Fibroblast of lung (primary cell): ENCODE results near the gene ASTN2. TPM values are rescaled to one million over a fixed set of nuclear protein-coding genes. Genes with fewer than 3 reads are reported as not detected.

Experiments
- DNase-seq, 2 donors: peaks; one replicate each; pipeline versions ENCODE4 v3.0.0 to v3.0.0-alpha.2; 2010; ENCODE audit warnings: low read depth in 2 of 2
- H2AFZ ChIP-seq: 2 replicates; pipeline ENCODE4 v1.5.1; 2012; ENCODE audit warnings: low read length, control low read depth, inconsistent platforms
- H3K27ac ChIP-seq: 2 replicates; pipeline ENCODE4 v1.5.1; 2011; ENCODE audit warnings: low read length, control low read depth; ENCODE audit not compliant: insufficient read depth
- H3K27me3 ChIP-seq: 2 replicates; pipeline ENCODE4 v1.5.1; 2011; ENCODE audit warnings: mild to moderate bottlenecking, low read length; ENCODE audit not compliant: control insufficient read depth, insufficient read depth
- H3K36me3 ChIP-seq: 2 replicates; pipeline ENCODE4 v1.5.1; 2011; ENCODE audit warnings: low read length; ENCODE audit not compliant: control insufficient read depth, insufficient read depth
- H3K4me1 ChIP-seq: 2 replicates; pipeline ENCODE4 v1.5.1; 2011; ENCODE audit warnings: low read length; ENCODE audit not compliant: control insufficient read depth, insufficient read depth; ENCODE audit errors: extremely low read depth
- H3K4me2 ChIP-seq: 2 replicates; pipeline ENCODE4 v1.5.1; 2011; ENCODE audit warnings: low read length, control low read depth; ENCODE audit not compliant: insufficient read depth; ENCODE audit errors: extremely low read depth
- H3K4me3 ChIP-seq, 4 experiments: fragments of 200-600 bp in 1 of 4; sonication (generic) in 1 of 4; replicated peaks in 1 of 4; 2 replicates each; pipeline ENCODE4 v1.5.1; 2011 to 2016; ENCODE audit warnings: low read length in 4 of 4, low read depth in 3 of 4, mild to moderate bottlenecking in 3 of 4, control low read depth in 2 of 4, inconsistent platforms in 1 of 4, mixed read lengths in 1 of 4; ENCODE audit not compliant: insufficient read depth in 1 of 4; ENCODE audit errors: control extremely low read depth in 1 of 4
- H3K79me2 ChIP-seq: 2 replicates; pipeline ENCODE4 v1.5.1; 2012; ENCODE audit warnings: mild to moderate bottlenecking, low read length, inconsistent platforms; ENCODE audit not compliant: control insufficient read depth, insufficient read depth
- H3K9ac ChIP-seq: 2 replicates; pipeline ENCODE4 v1.5.1; 2011; ENCODE audit warnings: mild to moderate bottlenecking, low read length, control low read depth; ENCODE audit not compliant: insufficient read depth
- H3K9me3 ChIP-seq: 2 replicates; pipeline ENCODE4 v1.5.1; 2012; ENCODE audit warnings: low read depth, low read length; ENCODE audit not compliant: control insufficient read depth, insufficient read depth
- H4K20me1 ChIP-seq: 2 replicates; pipeline ENCODE4 v1.5.1; 2011; ENCODE audit warnings: low read length; ENCODE audit not compliant: control insufficient read depth, insufficient read depth; ENCODE audit errors: extremely low read depth
- EZH2 ChIP-seq: IDR thresholded peaks from 2 replicates; pipeline ENCODE4 v1.5.1; 2012; ENCODE audit warnings: low read length, control low read depth, mild to moderate bottlenecking; ENCODE audit errors: missing control alignments
- polyA plus RNA-seq, 2 donors: library from polyadenylated mRNA; depleted of rRNA in 1 of 2; stranded (reverse) in 1 of 2; unstranded in 1 of 2; fragments of >200 nt; gene quantifications; 2 replicates each; pipeline ENCODE4 v1.2.1, GENCODE V29; 2011 to 2012; ENCODE audit warnings: missing spikeins in 1 of 2
- total RNA-seq: library from RNA; depleted of rRNA; stranded (reverse); fragments of >200 nt; gene quantifications from 2 replicates; pipeline ENCODE4 v1.2.1, GENCODE V29; 2014
- TF ChIP-seq, protein P1 (sequence below), 2 donors: IDR thresholded peaks in 1 of 2; conservative IDR thresholded peaks in 1 of 2; 1 replicate in 1 of 2; 2 replicates in 1 of 2; pipeline ENCODE4 v1.5.1; 2011 to 2012; ENCODE audit warnings: low read length in 2 of 2, control low read depth in 1 of 2, inconsistent platforms in 1 of 2, low read depth in 1 of 2, mild to moderate bottlenecking in 1 of 2

Gene ASTN2
- total and polyA plus RNA-seq, 2 donors (not counting 1 experiment from before 2014, with no cell fraction given) = 2.2 to 19.2 TPM

DNA sequence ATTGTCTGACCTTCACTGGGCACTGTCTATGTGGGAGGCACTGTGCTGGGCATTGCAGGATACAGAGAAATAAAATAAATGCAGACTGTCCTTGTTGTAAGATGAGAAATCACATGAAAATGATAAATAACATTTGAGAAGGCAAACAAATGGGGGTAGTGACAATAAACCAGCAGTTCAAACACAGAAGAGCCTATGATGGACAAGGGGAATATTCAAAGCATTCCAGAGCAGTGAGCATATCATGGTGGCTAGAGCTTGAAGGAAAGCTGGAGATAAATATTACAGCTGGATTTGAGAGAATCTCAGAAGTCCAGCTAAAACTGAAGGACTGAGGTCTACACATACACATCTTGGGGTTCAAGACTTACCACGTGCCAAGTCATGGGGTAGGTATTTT, 209.9 kb downstream of the ASTN2 start:
- Histone ChIP-seq H3K27me3 (no peaks in the 10 kb centered on the region), H3K4me3 (no peak overlapping the region), H3K4me1 (no peaks in the 10 kb centered on the region), H3K36me3 (no peaks in the 10 kb centered on the region), H3K9ac (no peak overlapping the region), H3K4me2 (no peak overlapping the region), H2AFZ (no peak overlapping the region), H4K20me1 (no peaks in the 10 kb centered on the region), H3K79me2 (no peaks in the 10 kb centered on the region), H3K27ac (no peak overlapping the region), H3K9me3 (no peaks in the 10 kb centered on the region)
- TF ChIP-seq EZH2 = no peak
- TF ChIP-seq, protein P1, sequence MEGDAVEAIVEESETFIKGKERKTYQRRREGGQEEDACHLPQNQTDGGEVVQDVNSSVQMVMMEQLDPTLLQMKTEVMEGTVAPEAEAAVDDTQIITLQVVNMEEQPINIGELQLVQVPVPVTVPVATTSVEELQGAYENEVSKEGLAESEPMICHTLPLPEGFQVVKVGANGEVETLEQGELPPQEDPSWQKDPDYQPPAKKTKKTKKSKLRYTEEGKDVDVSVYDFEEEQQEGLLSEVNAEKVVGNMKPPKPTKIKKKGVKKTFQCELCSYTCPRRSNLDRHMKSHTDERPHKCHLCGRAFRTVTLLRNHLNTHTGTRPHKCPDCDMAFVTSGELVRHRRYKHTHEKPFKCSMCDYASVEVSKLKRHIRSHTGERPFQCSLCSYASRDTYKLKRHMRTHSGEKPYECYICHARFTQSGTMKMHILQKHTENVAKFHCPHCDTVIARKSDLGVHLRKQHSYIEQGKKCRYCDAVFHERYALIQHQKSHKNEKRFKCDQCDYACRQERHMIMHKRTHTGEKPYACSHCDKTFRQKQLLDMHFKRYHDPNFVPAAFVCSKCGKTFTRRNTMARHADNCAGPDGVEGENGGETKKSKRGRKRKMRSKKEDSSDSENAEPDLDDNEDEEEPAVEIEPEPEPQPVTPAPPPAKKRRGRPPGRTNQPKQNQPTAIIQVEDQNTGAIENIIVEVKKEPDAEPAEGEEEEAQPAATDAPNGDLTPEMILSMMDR (conservative IDR thresholded peaks at IDR 0.05 in 1 of 2, IDR thresholded peaks at IDR 0.05 in 1 of 2; ENCODE audit: low read depth in 1 of 2, low read length in 2 of 2) = no peak
- peak in 1 of 2 donors; percentile 8 for DNase-seq

- H3K4me3 ChIP-seq = no peak overlapping the region
- H2AFZ ChIP-seq = no peak overlapping the region
- no peaks in the 10 kb centered on the region for H3K27me3 ChIP-seq
- no peaks in the 10 kb centered on the region for H3K9me3 ChIP-seq
- TF ChIP-seq, protein P1 (conservative IDR thresholded peaks at IDR 0.05 in 1 of 2, IDR thresholded peaks at IDR 0.05 in 1 of 2; ENCODE audit: low read depth in 1 of 2, low read length in 2 of 2) = no peak
- TF ChIP-seq EZH2 = no peak
- no peak overlapping the region for H3K27ac ChIP-seq
- no peak for DNase-seq
- H3K4me2 ChIP-seq = no peak overlapping the region
- no peaks in the 10 kb centered on the region for H3K36me3 ChIP-seq
- no peaks in the 10 kb centered on the region for H3K4me1 ChIP-seq
- H3K9ac ChIP-seq = no peak overlapping the region
- H4K20me1 ChIP-seq = no peaks in the 10 kb centered on the region
- H3K79me2 ChIP-seq = no peaks in the 10 kb centered on the region
These were observed 223.2 kb downstream of the ASTN2 start for GRCh38 chr9:117191504-117192261.

DNA sequence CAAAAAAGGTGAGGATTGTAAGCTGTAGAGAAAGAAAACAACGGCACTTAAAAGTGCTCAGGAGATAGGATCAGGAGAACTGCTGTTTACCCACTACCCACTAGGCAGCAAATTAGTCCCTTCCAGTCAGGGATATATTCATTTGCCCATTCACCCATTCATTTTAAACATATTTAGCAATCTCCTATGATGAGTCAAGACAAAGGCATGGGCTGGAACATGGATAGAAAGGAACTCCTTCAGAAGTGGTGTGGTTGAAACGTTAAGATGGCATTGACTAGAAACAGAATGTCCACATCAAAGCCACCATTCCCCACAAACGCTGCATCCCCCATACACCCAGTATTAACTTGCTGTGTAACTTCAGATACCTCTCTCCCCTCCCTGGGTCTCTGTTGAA, 225.7 kb downstream of the ASTN2 start:
- Histone ChIP-seq H3K4me3 (no peak overlapping the region), H3K79me2 (no peaks in the 10 kb centered on the region), H3K9ac (no peak overlapping the region), H3K27ac (no peak overlapping the region), H4K20me1 (no peaks in the 10 kb centered on the region), H3K27me3 (no peaks in the 10 kb centered on the region), H3K9me3 (no peaks in the 10 kb centered on the region), H3K4me2 (no peak overlapping the region), H3K4me1 (no peaks in the 10 kb centered on the region), H3K36me3 (no peaks in the 10 kb centered on the region), H2AFZ (no peak overlapping the region)
- TF ChIP-seq, protein P1 (conservative IDR thresholded peaks at IDR 0.05 in 1 of 2, IDR thresholded peaks at IDR 0.05 in 1 of 2; ENCODE audit: low read depth in 1 of 2, low read length in 2 of 2) = no peak
- TF ChIP-seq EZH2 = no peak
- DNase-seq = peak in 1 of 2 donors; percentile 21
